Spleen (tissue), 11 donors: ENCODE results near the gene METAP1D. TPM values are rescaled to one million over a fixed set of nuclear protein-coding genes. Genes with fewer than 3 reads are reported as not detected.
"Not testable (repeated sequence)": the region's sequence is repeated elsewhere in the genome, so short reads cannot be mapped to it uniquely, and the experiment has no call there.

Experiments used
- DNase-seq: peaks from one replicate; pipeline ENCODE4 v3.0.0-alpha.2; 2020
- H3K27ac ChIP-seq, 8 donors: fragments of 200-600 bp; sonication (generic) in 7 of 8; 1 replicate in 4 of 8; 2 replicates in 4 of 8; pipeline versions ENCODE4 v1.5.0 to v1.8.0; 2016 to 2021; ENCODE audit warnings: inconsistent platforms in 4 of 8, mild to moderate bottlenecking in 4 of 8, moderate library complexity in 1 of 8
- H3K27me3 ChIP-seq, 7 donors: fragments of 200-600 bp; sonication (generic) in 6 of 7; replicated peaks in 1 of 7; 1 replicate in 4 of 7; 2 replicates in 3 of 7; pipeline versions ENCODE4 v1.5.0 to v1.8.0; 2016 to 2021; ENCODE audit warnings: inconsistent platforms in 3 of 7, mild to moderate bottlenecking in 1 of 7
- H3K36me3 ChIP-seq, 6 donors: fragments of 200-600 bp; sonication (generic) in 5 of 6; 1 replicate in 4 of 6; 2 replicates in 2 of 6; pipeline versions ENCODE4 v1.5.0 to v1.8.0; 2016 to 2021; ENCODE audit warnings: inconsistent platforms in 2 of 6
- H3K4me1 ChIP-seq, 6 donors: fragments of 200-600 bp; sonication (generic) in 5 of 6; 1 replicate in 3 of 6; 2 replicates in 3 of 6; pipeline versions ENCODE4 v1.5.0 to v1.8.0; 2016 to 2021; ENCODE audit warnings: inconsistent platforms in 3 of 6
- H3K4me3 ChIP-seq, 8 donors: fragments of 200-600 bp; sonication (generic) in 7 of 8; 1 replicate in 4 of 8; 2 replicates in 4 of 8; pipeline versions ENCODE4 v1.5.0 to v1.8.0; 2016 to 2021; ENCODE audit warnings: inconsistent platforms in 4 of 8, mild to moderate bottlenecking in 4 of 8, moderate library complexity in 2 of 8
- H3K9me3 ChIP-seq, 8 donors: fragments of 200-600 bp; sonication (generic) in 7 of 8; 1 replicate in 4 of 8; 2 replicates in 4 of 8; pipeline versions ENCODE4 v1.5.0 to v1.8.0; 2016 to 2021; ENCODE audit warnings: inconsistent platforms in 4 of 8
- CTCF ChIP-seq, 11 experiments: fragments of 200-600 bp in 7 of 11; fragments of 450-650 bp in 4 of 11; sonication (generic) in 4 of 11; IDR thresholded peaks in 8 of 11; conservative IDR thresholded peaks in 3 of 11; 1 replicate in 7 of 11; 2 replicates in 4 of 11; pipeline versions ENCODE4 v1.4.0 to v1.8.0; 2016 to 2021; ENCODE audit warnings: antibody characterized with exemption in 11 of 11, inconsistent platforms in 4 of 11, mild to moderate bottlenecking in 1 of 11
- POLR2A ChIP-seq, 3 donors: fragments of 450-650 bp; IDR thresholded peaks; one replicate each; pipeline ENCODE4 v1.5.1; 2017; ENCODE audit warnings: antibody characterized with exemption in 3 of 3, mild to moderate bottlenecking in 1 of 3
- POLR2AphosphoS5 ChIP-seq, 3 donors: sonication (generic); formaldehyde crosslinking; IDR thresholded peaks; one replicate each; pipeline ENCODE4 v1.5.1; 2017; ENCODE audit warnings: antibody characterized with exemption in 3 of 3
- WGBS, 5 donors: extraction: QIAGEN DNeasy Blood & Tissue Kit in 3 of 5; methylation state at CpG; one replicate each; pipeline versions ENCODE4 v1.1.5 to v1.1.7; 2013 to 2018; 5-methylcytosine and 5-hydroxymethylcytosine counted together
- intact Hi-C: fragments of 100-400 bp; cut with DNase I; formaldehyde crosslinking; loops from one replicate; pipeline ENCODE4 v1.15.0; 2023; ENCODE audit warnings: low total_unique reads
- polyA plus RNA-seq, 3 donors: library from polyadenylated mRNA; stranded (reverse); fragments of 200-250 nt; gene quantifications; one replicate each; pipeline ENCODE4 v1.2.1, GENCODE V29; 2013
- total RNA-seq, 7 donors: library from RNA; depleted of rRNA in 3 of 7; stranded (reverse); fragments of >200 nt in 3 of 7; fragmentation: NEBNext Ultra II Directional in 4 of 7; extraction: Animal tissue kit (Norgen Biotek cat#: 25700) in 4 of 7; gene quantifications; one replicate each; pipeline versions ENCODE4 v1.1.0 to v1.2.1, GENCODE V29; 2016 to 2021
- donor health status: healthy with polysubstance abuse.
- donor health status: DM: no; HTN: no; CAD: no; lungs with moderate emphysema.
- donor health status: DM: no; HTN: no; CAD: no.
- donor health status: Bipolar disorder and iron deficiency.
- donor health status: healthy.
- donor health status: DM: no; HTN: no; CAD: no.
- donor health status: DM: yes; HTN: yes; CAD: no.

Gene METAP1D
- total and polyA plus RNA-seq, 10 donors, result 4.9 to 11.9 (median 8.0) TPM

- Histone ChIP-seq H3K27me3 (no peaks in the 10 kb centered on the region), H3K4me3 (no peak overlapping the region), H3K27ac (no peak overlapping the region), H3K36me3 (peaks cover 0 to 40% (median 12%) of the 10 kb centered on the region in 6 donors), H3K9me3 (no peaks in the 10 kb centered on the region), H3K4me1 (no peaks in the 10 kb centered on the region)
- 81 to 96% (median 95%) methylated on average over 4 of the region's 4 CpGs for WGBS, 5 donors
- no peak for TF ChIP-seq POLR2AphosphoS5 (IDR thresholded peaks at IDR 0.05)
- no peak for TF ChIP-seq CTCF (IDR thresholded peaks at IDR 0.05 in 8 of 11, conservative IDR thresholded peaks at IDR 0.05 in 3 of 11)
- no peak for TF ChIP-seq POLR2A (IDR thresholded peaks at IDR 0.05)
- no peak for DNase-seq
- intact Hi-C loops, result no loop called here
Measured at GRCh38 chr2:171986778-171987177, 13.0 kb upstream of the METAP1D start.

- no peaks in the 10 kb centered on the region for H3K9me3 ChIP-seq
- no peak overlapping the region for H3K27ac ChIP-seq
- no peak for TF ChIP-seq CTCF (IDR thresholded peaks at IDR 0.05 in 8 of 11, conservative IDR thresholded peaks at IDR 0.05 in 3 of 11)
- WGBS, 5 donors, result 80 to 90% (median 83%) methylated on average over 4 of the region's 4 CpGs
- H3K4me1 ChIP-seq, result no peaks in the 10 kb centered on the region
- H3K36me3 ChIP-seq, result peaks cover 0 to 5% (median 0%) of the 10 kb centered on the region in 6 donors
- DNase-seq, result no peak
- H3K4me3 ChIP-seq, result no peak overlapping the region
- intact Hi-C loops, result no loop called here
- no peaks in the 10 kb centered on the region for H3K27me3 ChIP-seq
Measured at GRCh38 chr2:171991027-171991426, 8.7 kb upstream of the METAP1D start.

- no peak overlapping the region for H3K4me3 ChIP-seq
- intact Hi-C loops, result no loop called here
- WGBS, 5 donors, result 92 to 98% (median 94%) methylated on average over 5 of the region's 5 CpGs
- H3K36me3 ChIP-seq, result no peaks in the 10 kb centered on the region
- DNase-seq, result no peak
- no peaks in the 10 kb centered on the region for H3K9me3 ChIP-seq
- H3K27ac ChIP-seq, result no peak overlapping the region
- no peak for TF ChIP-seq CTCF (IDR thresholded peaks at IDR 0.05 in 8 of 11, conservative IDR thresholded peaks at IDR 0.05 in 3 of 11)
- no peak for TF ChIP-seq POLR2A (IDR thresholded peaks at IDR 0.05)
- no peak for TF ChIP-seq POLR2AphosphoS5 (IDR thresholded peaks at IDR 0.05)
- peaks cover 0 to 15% (median 0%) of the 10 kb centered on the region in 7 donors for H3K27me3 ChIP-seq
- peaks cover 4 to 19% (median 13%) of the 10 kb centered on the region in 6 donors for H3K4me1 ChIP-seq
Measured at GRCh38 chr2:171995586-171995985, 4.2 kb upstream of the METAP1D start.

- peaks cover 0 to 15% (median 0%) of the 10 kb centered on the region in 7 donors for H3K27me3 ChIP-seq
- H3K36me3 ChIP-seq, result no peaks in the 10 kb centered on the region
- WGBS, 5 donors, result 87 to 95% (median 92%) methylated on average over 5 of the region's 5 CpGs
- no peaks in the 10 kb centered on the region for H3K9me3 ChIP-seq
- no peak overlapping the region for H3K4me3 ChIP-seq
- intact Hi-C loops, result no loop called here
- H3K27ac ChIP-seq, result no peak overlapping the region
- H3K4me1 ChIP-seq, result peaks cover 5 to 22% (median 17%) of the 10 kb centered on the region in 6 donors
- no peak for DNase-seq
- no peak for TF ChIP-seq POLR2AphosphoS5 (IDR thresholded peaks at IDR 0.05)
- TF ChIP-seq POLR2A (IDR thresholded peaks at IDR 0.05), result no peak
- TF ChIP-seq CTCF (IDR thresholded peaks at IDR 0.05 in 8 of 11, conservative IDR thresholded peaks at IDR 0.05 in 3 of 11), result no peak
Measured at GRCh38 chr2:171996021-171996420, 3.7 kb upstream of the METAP1D start.

- H3K27ac ChIP-seq, H3K4me3 ChIP-seq, intact Hi-C loops, H3K9me3 ChIP-seq, DNase-seq, H3K36me3 ChIP-seq: not testable (repeated sequence)
- WGBS, 5 donors, result 86 to 96% (median 92%) methylated on average over 5 of the region's 5 CpGs
- Histone ChIP-seq H3K27me3 (peaks cover 0 to 15% (median 0%) of the 10 kb centered on the region in 7 donors), H3K4me1 (peaks cover 5 to 22% (median 17%) of the 10 kb centered on the region in 6 donors)
Measured at GRCh38 chr2:171997031-171997430, 2.7 kb upstream of the METAP1D start.
